D341Med (cell line): ENCODE results near the gene TXK.
A peak's percentile ranks its signal among the peaks of the same experiment; 100 is the strongest.

ENCODE experiments used
- DNase-seq: peaks from one replicate; pipeline ENCODE4 v3.0.0; 2012; ENCODE audit warnings: low spot score

Gene TXK

GRCh38 chr4:48137846-48138245 lies 3.8 kb upstream of the TXK start:
- DNase-seq = no peak

DNA sequence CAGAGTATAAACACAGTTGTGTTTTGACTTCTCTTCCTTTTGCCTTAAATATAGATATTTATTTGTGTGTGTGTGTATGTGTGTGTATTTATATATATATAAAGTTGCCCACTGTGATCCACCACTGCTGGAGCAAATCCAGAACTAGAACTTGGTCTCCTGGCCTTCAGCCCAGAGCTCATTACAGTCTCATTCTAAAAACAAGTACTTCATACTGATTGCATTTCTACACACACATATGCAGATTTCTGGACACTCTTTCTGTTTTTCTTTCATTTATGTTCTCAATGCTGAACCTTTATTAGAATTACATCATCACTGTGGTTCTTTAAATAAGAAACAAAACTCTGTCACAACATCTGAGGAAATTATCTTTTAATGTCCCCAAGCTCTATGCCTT lies 381 bp downstream of the TXK start:
- no peak for DNase-seq

DNA sequence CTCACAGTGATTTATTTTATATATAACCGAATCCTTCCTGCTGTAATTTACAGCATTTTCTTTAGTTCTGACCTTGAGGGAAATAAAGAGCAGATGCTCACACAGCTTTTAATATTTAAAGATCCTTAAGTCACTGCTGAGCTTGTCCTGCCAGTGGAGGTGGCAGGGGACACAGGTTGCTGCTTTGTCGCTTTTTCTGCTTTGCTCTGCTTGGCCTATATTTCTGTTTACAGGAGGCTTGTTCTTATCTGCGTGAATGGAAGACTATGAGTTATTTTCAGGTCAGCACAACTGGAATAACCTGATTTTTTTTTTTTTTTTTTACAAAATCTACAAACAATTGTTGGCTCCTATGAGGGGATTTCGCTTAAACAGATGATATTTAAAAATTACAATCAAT lies 2.3 kb downstream of the TXK start:
- DNase-seq = no peak

GRCh38 chr4:48130100-48130499 lies 4.0 kb downstream of the TXK start:
- DNase-seq = no peak

DNA sequence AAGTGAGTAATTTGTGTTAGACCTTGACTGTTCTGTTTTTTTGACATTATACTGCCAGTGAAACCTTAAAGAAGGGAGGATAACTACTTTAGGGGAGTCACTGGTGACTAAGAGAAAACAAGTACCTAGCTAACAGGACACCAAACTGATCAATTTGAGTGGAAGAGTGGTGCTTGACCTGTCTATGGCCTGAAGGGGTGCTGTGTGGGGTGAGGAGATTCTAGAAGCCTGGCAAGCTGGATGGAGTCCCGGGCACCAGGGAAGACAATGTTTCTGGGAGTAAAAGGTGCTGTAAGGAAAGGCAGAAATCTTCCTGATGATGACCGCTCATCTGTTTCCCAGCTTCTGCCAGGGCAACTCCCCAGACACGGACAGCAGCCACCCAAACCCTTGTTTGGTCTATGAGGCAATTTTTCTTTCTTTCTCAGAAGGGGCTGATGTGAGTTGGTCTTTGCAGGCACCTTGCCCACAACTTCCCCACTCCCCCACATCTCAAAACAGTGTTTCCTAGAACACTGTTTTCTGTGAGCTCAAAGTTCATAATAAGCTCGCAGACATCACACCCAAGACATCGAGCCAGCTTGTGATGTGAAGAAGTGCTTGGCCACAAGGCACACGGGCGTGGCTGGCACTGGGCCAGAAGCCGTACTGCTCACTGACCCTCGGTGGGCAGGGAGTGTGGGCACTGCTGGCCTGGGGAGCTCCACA lies 4.6 kb downstream of the TXK start:
- DNase-seq = no peak

GRCh38 chr4:48127682-48128404 lies 6.2 kb downstream of the TXK start:
- peak; percentile 64 for DNase-seq

- no peak for DNase-seq
Measured at GRCh38 chr4:48127231-48127630, 6.8 kb downstream of the TXK start.

DNA sequence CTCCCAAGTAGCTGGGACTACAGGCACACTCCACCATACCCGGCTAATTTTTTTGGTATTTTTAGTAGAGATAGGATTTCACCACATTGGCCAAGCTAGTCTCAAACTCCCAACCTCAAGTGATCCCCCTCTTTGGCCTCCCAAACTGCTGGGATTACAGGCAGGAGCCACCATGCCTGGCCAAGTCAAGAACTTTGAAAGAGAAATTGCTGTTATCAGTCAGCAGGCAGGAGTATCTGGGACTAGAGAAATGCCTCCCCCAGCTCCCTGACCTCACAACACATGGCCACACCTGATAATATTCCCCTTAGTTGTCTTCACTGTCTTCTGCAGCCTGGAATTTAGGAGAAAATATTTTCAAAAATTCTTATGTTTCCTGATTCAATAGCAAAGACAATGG lies 7.4 kb downstream of the TXK start:
- no peak for DNase-seq

DNA sequence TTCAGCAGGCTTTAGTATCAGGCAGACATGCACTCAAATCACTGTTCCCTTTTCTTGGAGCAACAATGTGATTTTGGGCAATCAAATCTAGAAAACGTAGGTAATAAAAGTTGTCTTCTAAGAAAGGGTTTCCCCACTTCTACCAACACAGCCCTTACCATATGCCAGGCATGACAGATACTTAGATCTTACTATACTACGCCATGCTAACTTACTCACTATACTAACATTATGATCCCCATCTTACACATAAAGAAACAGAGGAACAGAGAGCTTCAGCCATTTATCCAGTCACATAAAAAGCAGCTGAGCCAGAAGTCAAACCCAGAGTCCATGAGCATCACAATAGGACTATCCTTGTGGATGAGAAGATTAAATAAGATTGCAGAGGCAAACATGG lies 9.2 kb downstream of the TXK start:
- DNase-seq = no peak

DNA sequence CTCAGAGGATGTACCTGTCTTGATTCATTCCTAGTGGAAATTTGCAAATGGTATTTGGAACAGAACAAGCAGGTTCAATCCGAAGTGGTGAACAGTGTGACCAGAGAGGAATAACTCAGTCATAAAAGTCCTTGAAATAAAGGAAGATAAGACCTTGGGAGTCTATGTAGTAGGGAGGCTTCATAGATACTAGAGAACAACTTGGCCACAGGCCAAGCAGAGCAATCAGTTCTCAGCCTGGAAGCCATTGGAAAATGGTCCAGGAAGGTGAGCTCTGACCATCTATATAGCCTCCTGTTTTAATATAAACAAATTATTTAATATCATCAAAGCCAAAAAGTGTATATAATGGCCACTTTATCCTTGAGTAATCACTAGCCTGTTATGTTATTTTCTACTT lies 11.3 kb downstream of the TXK start:
- no peak for DNase-seq

DNA sequence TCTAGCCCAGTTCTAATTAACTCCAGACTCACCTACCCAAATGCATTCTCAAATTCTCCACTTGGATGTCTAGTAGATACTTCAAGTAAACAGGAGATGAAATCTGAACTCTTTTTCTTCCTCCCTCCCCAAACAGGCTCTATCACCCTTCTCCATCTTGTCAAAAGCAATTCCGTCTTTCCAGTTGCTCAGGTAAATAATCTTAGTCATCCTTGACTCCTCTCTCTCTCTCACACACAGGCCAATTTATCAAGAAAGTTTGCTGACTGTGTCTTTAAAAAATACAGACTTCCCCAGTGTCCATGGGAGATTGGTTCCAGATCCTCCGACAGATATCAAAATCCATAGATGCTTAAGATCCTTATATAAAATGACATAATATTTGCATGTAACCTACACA lies 12.9 kb downstream of the TXK start:
- DNase-seq = no peak

- no peak for DNase-seq
Measured at GRCh38 chr4:48120132-48120531, 13.9 kb downstream of the TXK start.

DNA sequence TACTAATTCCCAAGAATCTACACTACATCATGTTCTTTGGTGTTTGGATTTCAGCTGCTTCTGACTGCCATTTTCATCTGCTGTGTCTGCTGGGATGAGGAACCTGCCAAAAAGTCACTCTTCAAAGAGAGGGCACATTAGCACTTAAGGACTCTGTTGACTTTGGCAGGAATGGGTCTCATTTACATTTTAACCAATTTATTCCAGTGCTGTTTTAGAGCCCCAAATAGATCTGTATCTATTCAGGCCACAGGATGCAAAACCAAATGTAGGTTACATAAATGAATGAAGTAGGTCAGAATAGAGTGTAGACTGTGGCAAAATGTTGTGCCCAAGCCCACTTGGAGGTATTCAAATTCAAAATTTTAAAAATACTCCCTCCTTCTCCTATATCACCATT lies 14.4 kb downstream of the TXK start:
- no peak for DNase-seq

DNA sequence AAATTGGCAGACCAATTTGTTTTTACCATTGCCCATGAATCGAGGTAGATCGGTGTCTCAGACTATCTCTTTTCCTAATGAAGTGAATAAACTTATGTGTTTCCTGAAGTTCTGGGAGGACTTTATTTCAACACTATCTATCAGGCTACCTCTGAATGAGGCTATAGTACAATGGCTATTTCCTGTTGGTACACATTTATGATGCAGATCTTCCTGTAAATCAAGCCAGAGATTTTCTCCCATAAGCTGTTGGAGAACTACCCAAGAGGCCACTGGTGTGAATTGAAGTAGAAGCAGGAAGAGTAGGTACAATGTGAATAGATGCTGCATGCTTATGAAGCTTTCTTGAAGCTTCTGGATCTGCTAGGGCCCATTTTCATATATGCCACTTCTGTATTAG lies 16.0 kb downstream of the TXK start:
- DNase-seq = no peak

DNA sequence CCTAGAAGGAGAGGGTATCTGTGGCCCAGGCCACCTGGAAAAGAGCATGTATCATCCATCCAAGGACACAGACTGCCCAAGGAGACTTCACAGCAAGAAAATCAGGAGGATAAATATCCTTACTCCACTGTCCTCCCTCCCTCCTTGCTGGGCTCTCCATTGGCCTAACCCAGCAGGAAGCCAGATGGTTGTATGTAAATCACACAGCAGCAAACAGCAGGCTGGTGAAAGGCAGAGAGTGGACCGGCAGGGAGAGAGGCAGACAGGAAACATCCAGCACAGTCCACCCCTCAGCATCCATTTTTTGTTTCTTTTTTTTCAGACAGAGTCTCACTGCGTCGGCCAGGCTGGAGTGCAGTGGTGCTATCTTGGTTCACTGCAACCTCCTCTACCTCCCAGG lies 17.5 kb downstream of the TXK start:
- no peak for DNase-seq

DNA sequence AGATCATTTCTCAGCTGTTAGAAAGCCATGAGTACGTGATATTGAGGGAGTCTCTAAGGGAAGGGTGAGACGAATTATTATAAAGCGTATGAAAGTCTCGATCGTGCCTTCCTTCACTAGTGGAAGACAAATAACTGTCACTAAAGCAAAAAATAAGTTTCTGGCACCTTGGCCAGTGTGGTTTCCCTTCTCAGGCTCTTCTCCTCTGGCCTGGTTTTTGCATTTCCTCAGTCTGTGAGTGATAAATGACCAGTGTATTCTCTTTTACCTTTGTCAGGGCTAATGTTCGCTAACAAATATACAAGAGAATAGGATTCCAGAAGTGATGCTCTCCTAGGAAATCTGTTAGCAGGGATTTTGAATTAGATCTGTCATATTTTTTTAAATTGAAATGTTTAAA lies 19.6 kb downstream of the TXK start:
- no peak for DNase-seq

DNA sequence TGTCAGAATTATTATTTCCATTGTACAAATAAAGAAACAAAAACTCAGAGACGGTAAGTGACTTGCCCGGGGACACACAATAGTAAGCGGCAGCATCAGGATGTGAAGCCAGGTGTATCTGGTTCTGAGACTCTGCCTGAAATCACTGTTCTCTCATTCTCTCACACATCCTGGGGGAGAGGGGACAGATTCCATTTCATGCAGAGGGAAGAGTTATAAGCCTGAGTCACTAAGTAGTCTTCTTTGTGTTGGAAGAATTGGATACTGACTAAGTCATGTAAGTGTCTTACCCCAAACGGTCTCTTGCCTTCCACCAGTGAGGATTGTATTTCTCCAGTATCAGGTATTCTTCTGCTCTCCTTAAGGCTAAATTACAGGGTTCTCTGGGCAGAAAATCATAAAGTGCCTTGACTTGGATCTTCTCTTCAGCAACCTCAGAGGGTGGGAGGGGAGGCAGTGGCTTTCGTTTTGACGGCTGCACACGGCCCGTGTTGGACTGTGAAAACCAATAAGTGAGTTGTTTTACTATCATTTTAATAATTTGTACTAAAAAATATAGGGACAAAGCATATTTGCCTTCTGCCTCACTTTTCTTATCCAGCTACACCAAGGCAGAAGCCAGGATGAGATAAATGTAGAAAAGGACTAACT lies 21.9 kb downstream of the TXK start:
- DNase-seq = no peak

GRCh38 chr4:48110452-48110978 lies 23.5 kb downstream of the TXK start:
- no peak for DNase-seq

DNA sequence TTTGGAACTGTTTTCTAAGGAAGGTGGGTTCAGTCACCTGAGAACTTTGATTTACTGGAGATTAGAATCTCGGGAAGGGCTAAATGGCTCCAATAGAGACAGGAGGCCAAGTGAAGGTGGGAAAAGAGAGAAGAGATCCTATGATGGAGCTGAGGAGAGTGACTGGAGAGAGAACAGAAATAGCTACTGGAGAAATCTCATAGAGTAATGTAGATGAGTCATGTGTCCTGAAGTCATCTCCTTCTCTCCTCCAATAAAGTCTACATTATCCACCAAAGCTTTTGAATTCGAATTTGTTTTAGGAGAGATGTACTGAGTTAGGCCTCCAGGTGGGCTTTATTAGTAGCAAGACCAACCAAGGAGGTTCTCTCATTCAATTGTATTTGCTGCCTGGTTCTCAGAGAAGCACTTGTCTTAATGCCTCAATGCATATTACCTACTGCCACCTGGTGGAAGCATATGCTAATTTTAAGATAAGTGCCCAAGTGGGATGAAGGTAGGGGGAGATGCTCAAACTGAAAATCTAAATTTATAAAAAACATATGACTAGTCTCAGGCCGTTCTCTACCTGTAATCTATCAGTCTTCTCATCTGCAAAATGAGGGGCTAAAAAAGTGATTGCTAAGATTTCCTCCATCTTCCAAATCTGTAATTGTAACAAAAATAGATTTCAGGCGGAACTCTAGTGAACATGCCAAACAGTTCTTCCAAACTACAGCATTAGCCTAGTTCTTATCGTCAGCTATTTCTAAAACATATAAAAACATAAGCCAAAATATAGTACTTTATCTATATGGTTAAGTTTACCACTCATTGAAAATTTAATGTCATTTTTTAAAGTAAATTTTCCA lies 24.4 kb downstream of the TXK start:
- peak; percentile 36 for DNase-seq

GRCh38 chr4:48108309-48109073 lies 25.6 kb downstream of the TXK start:
- no peak for DNase-seq

DNA sequence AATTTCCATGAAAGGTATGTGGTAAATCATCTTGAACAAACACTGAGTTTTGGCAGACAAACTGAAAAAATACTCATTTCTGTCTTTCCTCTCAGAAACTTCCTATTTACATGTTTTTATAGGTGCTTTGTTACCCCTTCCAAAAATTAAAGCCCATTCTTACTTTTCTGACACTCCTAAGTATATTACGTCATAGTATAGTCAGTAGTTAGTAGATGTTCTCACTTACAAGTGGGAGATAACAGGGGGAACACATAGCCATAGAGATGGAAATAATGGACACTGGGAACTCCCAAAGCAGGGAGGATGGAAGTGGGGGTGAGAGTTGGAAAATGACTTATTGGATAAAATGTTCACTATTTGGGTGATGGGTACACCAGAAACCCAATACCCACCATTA lies 28.8 kb downstream of the TXK start:
- no peak for DNase-seq
